Lung (tissue), 12 donors: ENCODE results near the gene PRODH. TPM values are rescaled to one million over a fixed set of nuclear protein-coding genes. Genes with fewer than 3 reads are reported as not detected.

Source experiments
- ATAC-seq: fragments of 200-7000 bp; cut with Tn5 transposase; one replicate; pipeline ENCODE4 v1.9.1; 2020; ENCODE audit warnings: moderate number of reproducible peaks; ENCODE audit not compliant: insufficient read depth, low FRiP score
- DNase-seq, 3 donors: peaks; one replicate each; pipeline ENCODE4 v3.0.0-alpha.2; 2013 to 2017
- H3K27ac ChIP-seq, 2 donors: one replicate each; pipeline ENCODE4 v1.5.1; 2013; ENCODE audit warnings: mild to moderate bottlenecking in 2 of 2, moderate library complexity in 2 of 2, control low read depth in 1 of 2, inconsistent platforms in 1 of 2, low read depth in 1 of 2, low read length in 1 of 2
- H3K27me3 ChIP-seq, 3 donors: one replicate each; pipeline ENCODE4 v1.5.1; 2013; ENCODE audit warnings: low read length in 2 of 3; ENCODE audit not compliant: control insufficient read depth in 3 of 3, insufficient read depth in 3 of 3
- H3K36me3 ChIP-seq, 4 donors: one replicate each; pipeline ENCODE4 v1.5.1; 2013; ENCODE audit warnings: low read length in 4 of 4, mild to moderate bottlenecking in 1 of 4, moderate library complexity in 1 of 4; ENCODE audit not compliant: control insufficient read depth in 4 of 4, insufficient read depth in 4 of 4
- H3K4me1 ChIP-seq, 5 donors: one replicate each; pipeline ENCODE4 v1.5.1; 2013; ENCODE audit warnings: low read length in 5 of 5, mild to moderate bottlenecking in 2 of 5, moderate library complexity in 1 of 5; ENCODE audit not compliant: control insufficient read depth in 5 of 5, insufficient read depth in 5 of 5
- H3K4me3 ChIP-seq: one replicate; pipeline ENCODE4 v1.5.1; 2013; ENCODE audit warnings: mild to moderate bottlenecking, control low read depth, moderate library complexity
- H3K9ac ChIP-seq, 2 donors: one replicate each; pipeline ENCODE4 v1.5.1; 2013; ENCODE audit warnings: low read length in 2 of 2, control low read depth in 1 of 2; ENCODE audit not compliant: insufficient read depth in 1 of 2
- H3K9me3 ChIP-seq, 4 donors: one replicate each; pipeline ENCODE4 v1.5.1; 2013; ENCODE audit warnings: low read length in 3 of 4, mild to moderate bottlenecking in 1 of 4, moderate library complexity in 1 of 4; ENCODE audit not compliant: control insufficient read depth in 4 of 4, insufficient read depth in 3 of 4
- CTCF ChIP-seq: IDR thresholded peaks from 2 replicates; pipeline ENCODE4 v1.5.1; 2012; ENCODE audit warnings: mild to moderate bottlenecking; ENCODE audit errors: control extremely low read depth, extremely low read depth
- WGBS, 2 donors: extraction: QIAGEN DNeasy Blood & Tissue Kit; methylation state at CpG; one replicate each; pipeline ENCODE4 v1.1.7; 2013; 5-methylcytosine and 5-hydroxymethylcytosine counted together
- polyA plus RNA-seq, 2 donors: library from polyadenylated mRNA; stranded (reverse); fragments of 200-250 nt; gene quantifications; one replicate each; pipeline ENCODE4 v1.2.1, GENCODE V29; 2013
- total RNA-seq, 2 donors: library from RNA; depleted of rRNA in 1 of 2; stranded (reverse); fragments of >200 nt in 1 of 2; gene quantifications; one replicate each; pipeline ENCODE4 v1.2.1, GENCODE V29; 2014 to 2021
- donor health status: control.
- donor health status: control.
- donor health status: Bipolar disorder and iron deficiency.
- donor health status: healthy.
- donor health status: DM: yes; HTN: yes; CAD: no.

Gene PRODH
- total and polyA plus RNA-seq, 4 donors: 6.6 to 65.7 (median 32.3) TPM

GRCh38 chr22:18983120-18983651, 47.1 kb upstream of the PRODH start:
- TF ChIP-seq CTCF: no peak
- no peak overlapping the region for H3K4me3 ChIP-seq
- H3K27ac ChIP-seq: no peak overlapping the region
- H3K9me3 ChIP-seq: peaks cover 0 to 10% (median 4%) of the 10 kb centered on the region in 4 donors
- no peaks in the 10 kb centered on the region for H3K36me3 ChIP-seq
- H3K4me1 ChIP-seq: no peaks in the 10 kb centered on the region
- 84 to 94% methylated on average over 9 of the region's 9 CpGs for WGBS, 2 donors
- no peaks in the 10 kb centered on the region for H3K27me3 ChIP-seq
- no peak for ATAC-seq
- no peak overlapping the region for H3K9ac ChIP-seq
- no peak for DNase-seq

- H3K27ac ChIP-seq: no peak overlapping the region
- no peaks in the 10 kb centered on the region for H3K4me1 ChIP-seq
- H3K9me3 ChIP-seq: peaks cover 0 to 11% (median 4%) of the 10 kb centered on the region in 4 donors
- DNase-seq (no peak), ATAC-seq (no peak)
- H3K9ac ChIP-seq: no peak overlapping the region
- no peak for TF ChIP-seq CTCF
- H3K4me3 ChIP-seq: no peak overlapping the region
- no peaks in the 10 kb centered on the region for H3K36me3 ChIP-seq
- H3K27me3 ChIP-seq: no peaks in the 10 kb centered on the region
Measured at GRCh38 chr22:18980829-18981228, 44.7 kb upstream of the PRODH start.

- Histone ChIP-seq H3K4me1 (no peaks in the 10 kb centered on the region), H3K27me3 (no peaks in the 10 kb centered on the region), H3K4me3 (no peak overlapping the region), H3K9ac (no peak overlapping the region), H3K36me3 (no peaks in the 10 kb centered on the region), H3K27ac (no peak overlapping the region), H3K9me3 (peaks cover 0 to 11% (median 4%) of the 10 kb centered on the region in 4 donors)
- ATAC-seq (no peak), DNase-seq (no peak)
- no peak for TF ChIP-seq CTCF
- WGBS, 2 donors: 86 to 87% methylated on average over 1 of the region's 1 CpG
Measured at GRCh38 chr22:18979957-18980356, 43.9 kb upstream of the PRODH start.

GRCh38 chr22:18978506-18978905, 42.4 kb upstream of the PRODH start:
- Histone ChIP-seq H3K9ac (no peak overlapping the region), H3K4me1 (no peaks in the 10 kb centered on the region), H3K4me3 (no peak overlapping the region), H3K27ac (no peak overlapping the region), H3K36me3 (no peaks in the 10 kb centered on the region), H3K27me3 (no peaks in the 10 kb centered on the region), H3K9me3 (peaks cover 0 to 11% (median 4%) of the 10 kb centered on the region in 4 donors)
- TF ChIP-seq CTCF: no peak
- DNase-seq: no peak
- WGBS, 2 donors: 82 to 84% methylated on average over 9 of the region's 9 CpGs
- no peak for ATAC-seq
